Naive thymus-derived CD8-positive, alpha-beta T cell (primary cell): ENCODE results near the gene NTM. TPM values are rescaled to one million over a fixed set of nuclear protein-coding genes. Genes with fewer than 3 reads are reported as not detected.

Source experiments
- ATAC-seq, 2 donors: fragments of 150-1000 bp; cut with Tn5 transposase in 1 of 2; sonication (Bioruptor Pico), chemical (Tn5 transposase) in 1 of 2; 1 replicate in 1 of 2; 2 replicates in 1 of 2; pipeline ENCODE4 v1.10.0; 2021; ENCODE audit warnings: mild to moderate bottlenecking in 2 of 2, moderate library complexity in 2 of 2
- POLR2A ChIA-PET: fragments of 350-600 bp; sonication (Branson Sonifier 250); formaldehyde crosslinking; loops from one replicate; lab custom pipeline; 2021; ENCODE audit warnings: antibody characterized with exemption; lab: Charles Lee
- DNase-seq, 10 donors: peaks; one replicate each; pipeline versions ENCODE4 v3.0.0 to v3.0.0-alpha.2; 2020 to 2022
- H3K27ac Mint-ChIP-seq, 10 donors: one replicate each; pipeline ENCODE4 v1.8.0; 2020 to 2022; ENCODE audit warnings: mild to moderate bottlenecking in 10 of 10, mixed read lengths in 10 of 10, moderate library complexity in 4 of 10, inconsistent platforms in 1 of 10
- H3K27me3 Mint-ChIP-seq, 5 donors: one replicate each; pipeline ENCODE4 v1.8.0; 2021 to 2022; ENCODE audit warnings: mixed read lengths in 5 of 5
- H3K36me3 Mint-ChIP-seq, 3 donors: one replicate each; pipeline ENCODE4 v1.8.0; 2020 to 2022; ENCODE audit warnings: mixed read lengths in 3 of 3, mild to moderate bottlenecking in 2 of 3, inconsistent platforms in 1 of 3
- H3K4me1 Mint-ChIP-seq, 4 donors: one replicate each; pipeline ENCODE4 v1.8.0; 2021 to 2022; ENCODE audit warnings: mixed read lengths in 4 of 4
- H3K4me3 Mint-ChIP-seq, 10 donors: one replicate each; pipeline ENCODE4 v1.8.0; 2020 to 2022; ENCODE audit warnings: mild to moderate bottlenecking in 10 of 10, mixed read lengths in 10 of 10, moderate library complexity in 6 of 10, inconsistent platforms in 1 of 10
- H3K9me3 Mint-ChIP-seq, 9 donors: one replicate each; pipeline ENCODE4 v1.8.0; 2020 to 2022; ENCODE audit warnings: mixed read lengths in 9 of 9, mild to moderate bottlenecking in 3 of 9, inconsistent platforms in 1 of 9, moderate library complexity in 1 of 9
- polyA plus RNA-seq, 3 donors: library from polyadenylated mRNA; unstranded; fragments of 300-500 nt; fragmentation: Illumina TruSeq; gene quantifications; one replicate each; pipeline ENCODE4 v1.2.3, GENCODE V29; 2021
- total RNA-seq, 8 experiments: library from RNA in 2 of 8; stranded (reverse) in 2 of 8; gene quantifications; one replicate each; pipeline ENCODE4 v1.2.3 and lab custom pipeline; 2021 to 2026

The NTM gene
- total and polyA plus RNA-seq, 5 experiments from 2014 or later = not detected

GRCh38 chr11:132346558-132347148, 976.2 kb downstream of the NTM start:
- no peak overlapping the region for H3K4me3 Mint-ChIP-seq
- H3K9me3 Mint-ChIP-seq = peaks cover 0 to 9% (median 0%) of the 10 kb centered on the region in 9 donors
- no peak for DNase-seq
- POLR2A ChIA-PET = no interaction called here
- ATAC-seq = no peak
- H3K4me1 Mint-ChIP-seq = no peaks in the 10 kb centered on the region
- H3K27me3 Mint-ChIP-seq = peaks cover 1 to 38% (median 5%) of the 10 kb centered on the region in 5 donors
- no peaks in the 10 kb centered on the region for H3K36me3 Mint-ChIP-seq
- H3K27ac Mint-ChIP-seq = no peak overlapping the region

GRCh38 chr11:132347156-132348090, 977.0 kb downstream of the NTM start:
- H3K4me3 Mint-ChIP-seq = no peak overlapping the region
- DNase-seq (no peak), ATAC-seq (no peak)
- no peaks in the 10 kb centered on the region for H3K4me1 Mint-ChIP-seq
- H3K27ac Mint-ChIP-seq = no peak overlapping the region
- peaks cover 1 to 38% (median 5%) of the 10 kb centered on the region in 5 donors for H3K27me3 Mint-ChIP-seq
- no peaks in the 10 kb centered on the region for H3K36me3 Mint-ChIP-seq
- H3K9me3 Mint-ChIP-seq = peaks cover 0 to 9% (median 0%) of the 10 kb centered on the region in 9 donors
- POLR2A ChIA-PET = no interaction called here

- ATAC-seq (no peak), DNase-seq (no peak)
- H3K9me3 Mint-ChIP-seq = peaks cover 0 to 9% (median 2%) of the 10 kb centered on the region in 9 donors
- H3K36me3 Mint-ChIP-seq = no peaks in the 10 kb centered on the region
- no peaks in the 10 kb centered on the region for H3K4me1 Mint-ChIP-seq
- POLR2A ChIA-PET = no interaction called here
- peaks cover 0 to 38% (median 5%) of the 10 kb centered on the region in 5 donors for H3K27me3 Mint-ChIP-seq
- no peak overlapping the region for H3K4me3 Mint-ChIP-seq
- no peak overlapping the region for H3K27ac Mint-ChIP-seq
Measured at GRCh38 chr11:132349811-132350733, 979.7 kb downstream of the NTM start.

- Mint-ChIP-seq H3K27ac (no peak overlapping the region), H3K36me3 (no peaks in the 10 kb centered on the region), H3K4me3 (no peak overlapping the region), H3K27me3 (peaks cover 0 to 38% (median 5%) of the 10 kb centered on the region in 5 donors), H3K4me1 (no peaks in the 10 kb centered on the region), H3K9me3 (peaks cover 0 to 9% (median 2%) of the 10 kb centered on the region in 9 donors)
- POLR2A ChIA-PET = no interaction called here
- ATAC-seq (no peak), DNase-seq (no peak)
Measured at GRCh38 chr11:132351050-132351449, 980.6 kb downstream of the NTM start.

- H3K36me3 Mint-ChIP-seq = no peaks in the 10 kb centered on the region
- ATAC-seq (no peak), DNase-seq (no peak)
- POLR2A ChIA-PET = no interaction called here
- H3K9me3 Mint-ChIP-seq = peaks cover 0 to 9% (median 2%) of the 10 kb centered on the region in 9 donors
- no peak overlapping the region for H3K4me3 Mint-ChIP-seq
- peaks cover 0 to 29% (median 5%) of the 10 kb centered on the region in 5 donors for H3K27me3 Mint-ChIP-seq
- H3K4me1 Mint-ChIP-seq = no peaks in the 10 kb centered on the region
- no peak overlapping the region for H3K27ac Mint-ChIP-seq
Measured at GRCh38 chr11:132352497-132352896, 982.1 kb downstream of the NTM start.

GRCh38 chr11:132353255-132353654, 982.8 kb downstream of the NTM start:
- POLR2A ChIA-PET = no interaction called here
- Mint-ChIP-seq H3K4me1 (no peaks in the 10 kb centered on the region), H3K36me3 (no peaks in the 10 kb centered on the region), H3K9me3 (peaks cover 0 to 9% (median 2%) of the 10 kb centered on the region in 9 donors), H3K27ac (no peak overlapping the region), H3K27me3 (peaks cover 0 to 21% (median 2%) of the 10 kb centered on the region in 5 donors), H3K4me3 (no peak overlapping the region)
- no peak for ATAC-seq
- DNase-seq = no peak

GRCh38 chr11:132357811-132358572, 987.6 kb downstream of the NTM start:
- ATAC-seq (no peak), DNase-seq (no peak)
- Mint-ChIP-seq H3K27ac (no peak overlapping the region), H3K4me3 (no peak overlapping the region), H3K9me3 (peaks cover 0 to 4% (median 2%) of the 10 kb centered on the region in 9 donors), H3K27me3 (no peaks in the 10 kb centered on the region), H3K36me3 (no peaks in the 10 kb centered on the region), H3K4me1 (no peaks in the 10 kb centered on the region)
- POLR2A ChIA-PET = no interaction called here

GRCh38 chr11:132358573-132358953, 988.1 kb downstream of the NTM start:
- no peak for ATAC-seq
- Mint-ChIP-seq H3K27ac (no peak overlapping the region), H3K27me3 (no peaks in the 10 kb centered on the region), H3K4me1 (no peaks in the 10 kb centered on the region), H3K36me3 (no peaks in the 10 kb centered on the region), H3K9me3 (peaks cover 0 to 10% (median 3%) of the 10 kb centered on the region in 9 donors), H3K4me3 (no peak overlapping the region)
- POLR2A ChIA-PET = no interaction called here
- DNase-seq = no peak

- Mint-ChIP-seq H3K27me3 (no peaks in the 10 kb centered on the region), H3K4me3 (no peak overlapping the region), H3K9me3 (peaks cover 0 to 15% (median 3%) of the 10 kb centered on the region in 9 donors), H3K4me1 (no peaks in the 10 kb centered on the region), H3K27ac (no peak overlapping the region), H3K36me3 (no peaks in the 10 kb centered on the region)
- no peak for ATAC-seq
- DNase-seq = no peak
- POLR2A ChIA-PET = no interaction called here
Measured at GRCh38 chr11:132361011-132361550, 990.7 kb downstream of the NTM start.

GRCh38 chr11:132365650-132366049, 995.2 kb downstream of the NTM start:
- peaks cover 0 to 17% (median 2%) of the 10 kb centered on the region in 5 donors for H3K27me3 Mint-ChIP-seq
- peaks cover 0 to 31% (median 6%) of the 10 kb centered on the region in 9 donors for H3K9me3 Mint-ChIP-seq
- no peak for ATAC-seq
- no peaks in the 10 kb centered on the region for H3K4me1 Mint-ChIP-seq
- no peak overlapping the region for H3K27ac Mint-ChIP-seq
- no peak overlapping the region for H3K4me3 Mint-ChIP-seq
- no peak for DNase-seq
- POLR2A ChIA-PET = no interaction called here
- peaks cover 0 to 4% (median 0%) of the 10 kb centered on the region in 3 donors for H3K36me3 Mint-ChIP-seq

- peaks cover 0 to 31% (median 6%) of the 10 kb centered on the region in 9 donors for H3K9me3 Mint-ChIP-seq
- POLR2A ChIA-PET = no interaction called here
- ATAC-seq = no peak
- peaks cover 0 to 17% (median 2%) of the 10 kb centered on the region in 5 donors for H3K27me3 Mint-ChIP-seq
- no peak for DNase-seq
- no peak overlapping the region for H3K27ac Mint-ChIP-seq
- H3K4me3 Mint-ChIP-seq = no peak overlapping the region
- peaks cover 0 to 4% (median 0%) of the 10 kb centered on the region in 3 donors for H3K36me3 Mint-ChIP-seq
- H3K4me1 Mint-ChIP-seq = no peaks in the 10 kb centered on the region
Measured at GRCh38 chr11:132367293-132367692, 996.9 kb downstream of the NTM start.
